Type B pancreatic cell (in vitro differentiated cells): ENCODE measurements around the gene NAE1. TPM values are rescaled to one million over a fixed set of nuclear protein-coding genes. Genes with fewer than 3 reads are reported as not detected.

Experiments used
- DNase-seq: peaks from one replicate; pipeline ENCODE4 v3.0.0; 2021; ENCODE audit warnings: mixed read lengths; ENCODE audit not compliant: unreplicated experiment; ENCODE audit errors: extremely low spot score
- H3K27ac Mint-ChIP-seq: 2 replicates; pipeline ENCODE4 v1.8.0; 2021; ENCODE audit warnings: mild to moderate bottlenecking, mixed read lengths
- H3K27me3 Mint-ChIP-seq: 2 replicates; pipeline ENCODE4 v1.8.0; 2021; ENCODE audit warnings: mixed read lengths
- H3K36me3 Mint-ChIP-seq: 2 replicates; pipeline ENCODE4 v1.8.0; 2021; ENCODE audit warnings: mixed read lengths
- H3K4me1 Mint-ChIP-seq: one replicate; pipeline ENCODE4 v1.8.0; 2021; ENCODE audit warnings: mixed read lengths; ENCODE audit not compliant: unreplicated experiment
- H3K4me3 Mint-ChIP-seq: 2 replicates; pipeline ENCODE4 v1.8.0; 2021; ENCODE audit warnings: mild to moderate bottlenecking, mixed read lengths
- H3K9me3 Mint-ChIP-seq: 2 replicates; pipeline ENCODE4 v1.8.0; 2021; ENCODE audit warnings: mixed read lengths
- total RNA-seq: library from RNA; stranded (reverse); gene quantifications from 2 replicates; pipeline ENCODE4 v1.2.1, GENCODE V29; 2021; ENCODE audit warnings: low replicate concordance
- TF ChIP-seq, protein P1 (sequence below): fragments of 200-600 bp; sonication (generic); conservative IDR thresholded peaks from 2 replicates; pipeline ENCODE4 v1.5.0; 2021; ENCODE audit warnings: antibody characterized with exemption, mild to moderate bottlenecking

The NAE1 gene
- total RNA-seq, 1 donor from 2014 or later: 92.5 TPM

DNA sequence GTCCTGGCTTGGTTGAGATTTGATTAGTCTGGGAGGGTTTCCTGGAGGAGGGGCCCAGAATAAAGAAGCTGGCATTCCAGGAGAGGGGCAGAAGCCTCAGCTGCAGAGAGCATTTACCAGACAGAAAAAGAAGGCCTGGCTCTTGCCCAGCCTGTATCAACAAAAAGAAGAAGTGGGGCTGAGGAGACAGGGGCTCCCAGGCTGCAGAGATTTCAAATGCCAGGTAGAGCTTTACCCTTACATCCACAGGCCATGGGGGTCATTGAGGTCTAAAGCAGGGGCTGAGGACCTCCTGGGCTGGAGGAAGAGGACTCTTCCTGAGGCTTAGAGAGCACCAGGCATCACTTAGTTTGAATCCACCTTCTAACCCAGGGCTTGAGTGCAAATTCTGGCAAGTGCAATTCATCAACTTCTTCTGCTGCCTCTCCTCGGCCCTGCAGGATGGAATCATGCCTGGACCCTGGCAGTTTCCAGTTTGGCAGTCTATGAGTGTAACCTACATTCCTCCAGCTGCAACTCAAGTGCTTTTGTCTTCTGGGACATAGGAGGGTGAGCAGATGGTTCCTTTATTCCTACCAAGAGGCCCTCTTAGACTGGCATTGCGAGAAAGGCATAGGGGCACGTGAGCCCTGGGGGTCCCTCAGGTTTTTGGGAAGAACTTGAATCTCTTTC lies 28.8 kb upstream of the NAE1 start:
- TF ChIP-seq, protein P1, sequence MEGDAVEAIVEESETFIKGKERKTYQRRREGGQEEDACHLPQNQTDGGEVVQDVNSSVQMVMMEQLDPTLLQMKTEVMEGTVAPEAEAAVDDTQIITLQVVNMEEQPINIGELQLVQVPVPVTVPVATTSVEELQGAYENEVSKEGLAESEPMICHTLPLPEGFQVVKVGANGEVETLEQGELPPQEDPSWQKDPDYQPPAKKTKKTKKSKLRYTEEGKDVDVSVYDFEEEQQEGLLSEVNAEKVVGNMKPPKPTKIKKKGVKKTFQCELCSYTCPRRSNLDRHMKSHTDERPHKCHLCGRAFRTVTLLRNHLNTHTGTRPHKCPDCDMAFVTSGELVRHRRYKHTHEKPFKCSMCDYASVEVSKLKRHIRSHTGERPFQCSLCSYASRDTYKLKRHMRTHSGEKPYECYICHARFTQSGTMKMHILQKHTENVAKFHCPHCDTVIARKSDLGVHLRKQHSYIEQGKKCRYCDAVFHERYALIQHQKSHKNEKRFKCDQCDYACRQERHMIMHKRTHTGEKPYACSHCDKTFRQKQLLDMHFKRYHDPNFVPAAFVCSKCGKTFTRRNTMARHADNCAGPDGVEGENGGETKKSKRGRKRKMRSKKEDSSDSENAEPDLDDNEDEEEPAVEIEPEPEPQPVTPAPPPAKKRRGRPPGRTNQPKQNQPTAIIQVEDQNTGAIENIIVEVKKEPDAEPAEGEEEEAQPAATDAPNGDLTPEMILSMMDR: no peak
- H3K4me3 Mint-ChIP-seq: no peak overlapping the region
- H3K27me3 Mint-ChIP-seq: no peaks in the 10 kb centered on the region
- no peak for DNase-seq
- no peaks in the 10 kb centered on the region for H3K4me1 Mint-ChIP-seq
- no peaks in the 10 kb centered on the region for H3K36me3 Mint-ChIP-seq
- no peaks in the 10 kb centered on the region for H3K9me3 Mint-ChIP-seq
- no peak overlapping the region for H3K27ac Mint-ChIP-seq

DNA sequence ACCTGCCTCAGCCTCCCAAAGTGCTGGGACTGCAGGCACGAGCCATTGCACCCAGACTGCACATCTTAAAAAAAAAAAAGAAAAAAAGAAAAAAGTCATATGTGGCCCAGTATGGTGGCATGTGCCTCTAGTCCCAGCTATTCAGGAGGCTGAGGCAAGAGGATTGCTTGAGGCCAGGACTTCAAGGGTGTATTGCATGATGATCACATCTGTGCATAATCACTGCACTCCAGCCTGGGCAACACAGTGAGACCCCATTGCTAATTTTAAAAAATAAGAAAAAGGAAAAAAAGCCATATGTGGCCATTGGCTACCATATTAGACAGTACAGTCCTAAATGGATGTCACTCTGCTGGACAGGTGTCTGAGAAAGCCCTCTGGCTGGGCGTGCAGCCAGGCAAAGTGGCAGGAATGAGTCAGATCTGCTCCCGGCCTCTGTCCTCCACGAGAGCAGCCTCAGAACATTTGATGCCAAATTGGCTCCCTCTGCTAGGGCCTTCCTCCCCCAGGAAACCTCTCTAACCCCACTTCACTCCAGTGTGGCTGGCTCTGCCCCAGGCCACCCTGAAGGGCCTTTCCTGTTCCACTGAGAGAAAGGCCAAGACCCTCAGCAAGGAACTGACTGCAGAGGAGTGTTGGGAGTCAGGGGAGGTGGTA lies 28.1 kb upstream of the NAE1 start:
- H3K9me3 Mint-ChIP-seq: no peaks in the 10 kb centered on the region
- H3K4me3 Mint-ChIP-seq: no peak overlapping the region
- no peaks in the 10 kb centered on the region for H3K4me1 Mint-ChIP-seq
- TF ChIP-seq, protein P1: no peak
- H3K27me3 Mint-ChIP-seq: no peaks in the 10 kb centered on the region
- no peaks in the 10 kb centered on the region for H3K36me3 Mint-ChIP-seq
- no peak for DNase-seq
- H3K27ac Mint-ChIP-seq: no peak overlapping the region

DNA sequence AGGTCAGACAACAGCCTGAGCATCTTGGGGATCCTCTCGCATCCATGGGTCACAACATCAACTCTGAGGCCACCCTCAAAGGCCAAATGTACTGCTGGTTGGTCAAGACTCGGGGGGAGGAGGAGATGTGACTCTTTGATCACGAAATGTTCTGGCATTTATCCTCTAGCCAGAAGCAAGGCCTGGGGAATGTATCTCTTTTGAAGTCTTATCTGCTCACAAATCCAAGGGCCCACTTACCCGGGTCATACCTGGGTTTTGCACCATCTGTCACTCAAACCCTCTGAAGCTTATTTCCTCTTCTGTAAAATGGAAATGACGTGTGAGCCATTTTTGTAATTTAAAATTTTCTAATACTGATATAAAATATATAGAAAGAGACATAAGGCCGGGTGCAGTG lies 26.7 kb upstream of the NAE1 start:
- no peak for DNase-seq
- Mint-ChIP-seq H3K27ac (no peak overlapping the region), H3K36me3 (no peaks in the 10 kb centered on the region), H3K27me3 (no peaks in the 10 kb centered on the region), H3K4me3 (no peak overlapping the region), H3K9me3 (no peaks in the 10 kb centered on the region), H3K4me1 (no peaks in the 10 kb centered on the region)
- TF ChIP-seq, protein P1: no peak

DNA sequence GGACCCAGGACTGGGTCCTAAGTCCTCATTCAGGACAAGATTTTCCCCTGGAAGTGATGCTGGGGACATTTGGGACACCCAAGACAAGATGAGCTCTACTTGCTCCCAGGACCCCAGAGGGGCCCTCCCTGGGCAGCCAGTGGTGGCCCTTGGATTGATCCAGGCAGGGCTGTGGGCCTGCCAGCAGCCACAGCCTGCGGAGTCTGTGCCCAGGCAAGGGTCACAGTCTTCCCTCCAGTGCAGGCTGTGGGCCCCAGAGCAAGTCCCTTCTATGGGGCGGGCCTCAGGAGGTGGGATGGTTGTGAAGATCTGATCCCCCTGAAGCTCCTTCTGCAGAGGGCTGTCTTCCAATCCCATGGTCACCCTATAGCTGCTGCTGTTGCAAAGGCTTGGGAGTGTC lies 26.0 kb upstream of the NAE1 start:
- no peaks in the 10 kb centered on the region for H3K9me3 Mint-ChIP-seq
- H3K27me3 Mint-ChIP-seq: no peaks in the 10 kb centered on the region
- H3K4me1 Mint-ChIP-seq: no peaks in the 10 kb centered on the region
- TF ChIP-seq, protein P1: no peak
- no peak overlapping the region for H3K27ac Mint-ChIP-seq
- DNase-seq: no peak
- peak overlapping the region; percentile 31 for H3K4me3 Mint-ChIP-seq
- no peaks in the 10 kb centered on the region for H3K36me3 Mint-ChIP-seq

DNA sequence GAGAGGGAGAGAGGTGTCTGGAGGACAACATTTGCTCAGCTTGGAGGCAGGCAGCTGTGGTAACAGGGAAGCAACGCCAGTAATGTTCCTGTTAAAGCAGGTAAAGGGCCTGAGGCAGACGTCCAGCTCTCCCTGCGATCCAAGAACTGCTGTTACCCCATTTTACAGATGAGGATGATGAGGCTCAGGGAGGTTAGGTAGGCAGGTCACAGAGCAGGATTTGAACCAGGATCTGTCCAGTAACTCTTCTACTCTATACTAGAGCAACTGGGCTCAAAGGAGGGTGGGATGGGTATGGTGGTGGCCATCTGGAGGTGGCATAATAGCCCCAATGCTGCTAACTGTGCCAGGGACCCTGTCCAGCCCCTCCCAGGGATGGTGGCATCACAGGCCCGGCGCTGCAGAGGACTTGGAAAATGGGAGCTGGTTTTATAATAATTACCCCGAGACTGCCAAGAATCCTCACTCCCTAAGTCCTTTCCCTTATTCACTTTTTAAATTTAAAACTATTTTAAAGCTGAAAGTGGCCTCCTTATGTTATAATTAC lies 25.5 kb upstream of the NAE1 start:
- TF ChIP-seq, protein P1: no peak
- DNase-seq: no peak
- Mint-ChIP-seq H3K36me3 (no peaks in the 10 kb centered on the region), H3K27ac (no peak overlapping the region), H3K4me1 (no peaks in the 10 kb centered on the region), H3K9me3 (no peaks in the 10 kb centered on the region), H3K4me3 (no peak overlapping the region), H3K27me3 (no peaks in the 10 kb centered on the region)
